Stimulated activated CD4-positive, alpha-beta T cell treated with anti-CD3 and anti-CD28 coated beads, TNF-alpha, amount 100 ng/mL, for 24 hours (primary cell): ENCODE measurements around the gene ARFGEF3.
"Not testable (repeated sequence)": the region's sequence is repeated elsewhere in the genome, so short reads cannot be mapped to it uniquely, and the experiment has no call there.

Experiments
- DNase-seq, 3 experiments: peaks; one replicate each; pipeline ENCODE4 v3.0.0-alpha.2; 2020; ENCODE audit warnings: low read depth in 3 of 3

Gene ARFGEF3

GRCh38 chr6:138346302-138347195, 184.8 kb downstream of the ARFGEF3 start:
- no peak for DNase-seq

DNA sequence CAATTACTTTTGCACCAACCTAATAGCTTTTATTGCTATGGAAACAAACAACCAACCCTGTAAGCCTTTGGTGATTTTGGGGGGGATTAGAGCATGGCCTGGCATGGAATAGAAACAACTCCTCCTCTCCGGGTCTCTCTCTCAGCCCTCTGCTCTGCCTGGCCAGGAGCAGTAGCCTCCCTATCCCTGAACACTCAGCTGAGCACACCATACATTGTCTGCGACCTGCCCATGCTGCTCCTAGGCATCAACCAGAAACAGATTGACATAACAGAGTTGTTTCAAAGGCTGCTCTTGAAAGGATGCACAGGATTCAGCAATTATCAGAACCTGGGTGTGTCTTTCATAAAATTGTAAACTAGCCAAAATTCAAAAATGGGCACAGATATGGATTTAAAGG, 186.1 kb downstream of the ARFGEF3 start:
- no peak for DNase-seq

DNA sequence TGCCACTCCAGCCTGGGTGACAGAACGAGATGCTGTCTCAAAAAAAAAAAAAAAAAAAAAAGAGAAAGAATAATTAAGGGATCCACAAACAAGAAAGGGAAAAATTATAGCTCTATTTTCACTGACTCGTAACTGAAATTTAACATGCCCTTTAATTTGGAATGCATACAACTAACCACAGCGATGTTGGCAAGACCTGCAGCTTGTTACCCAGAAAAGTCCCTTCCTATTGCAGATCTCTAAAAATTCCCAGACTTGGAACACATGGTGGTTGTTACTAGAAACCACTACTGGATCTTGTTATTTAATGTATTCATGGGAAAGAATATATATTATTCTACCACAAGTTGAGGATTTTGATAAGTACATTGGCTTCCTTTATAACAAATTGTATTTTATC, 188.2 kb downstream of the ARFGEF3 start:
- DNase-seq: no peak

- no peak for DNase-seq
Observed at GRCh38 chr6:138357928-138358327, 196.2 kb downstream of the ARFGEF3 start.

DNA sequence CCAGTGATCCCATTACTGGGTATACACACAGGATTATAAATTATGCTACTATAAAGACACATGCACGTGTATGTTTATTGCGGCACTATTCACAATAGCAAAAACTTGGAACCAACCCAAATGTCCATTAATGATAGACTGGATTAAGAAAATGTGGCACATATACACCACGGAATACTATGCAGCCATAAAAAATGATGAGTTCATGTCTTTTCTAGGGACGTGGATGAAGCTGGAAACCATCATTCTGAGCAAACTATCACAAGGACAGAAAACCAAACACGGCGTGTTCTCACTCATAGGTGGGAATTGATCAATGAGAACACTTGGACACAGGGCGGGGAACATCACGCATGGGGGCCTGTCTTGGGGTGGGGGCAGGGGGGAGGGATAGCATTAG, 206.9 kb downstream of the ARFGEF3 start:
- not testable (repeated sequence) for DNase-seq

DNA sequence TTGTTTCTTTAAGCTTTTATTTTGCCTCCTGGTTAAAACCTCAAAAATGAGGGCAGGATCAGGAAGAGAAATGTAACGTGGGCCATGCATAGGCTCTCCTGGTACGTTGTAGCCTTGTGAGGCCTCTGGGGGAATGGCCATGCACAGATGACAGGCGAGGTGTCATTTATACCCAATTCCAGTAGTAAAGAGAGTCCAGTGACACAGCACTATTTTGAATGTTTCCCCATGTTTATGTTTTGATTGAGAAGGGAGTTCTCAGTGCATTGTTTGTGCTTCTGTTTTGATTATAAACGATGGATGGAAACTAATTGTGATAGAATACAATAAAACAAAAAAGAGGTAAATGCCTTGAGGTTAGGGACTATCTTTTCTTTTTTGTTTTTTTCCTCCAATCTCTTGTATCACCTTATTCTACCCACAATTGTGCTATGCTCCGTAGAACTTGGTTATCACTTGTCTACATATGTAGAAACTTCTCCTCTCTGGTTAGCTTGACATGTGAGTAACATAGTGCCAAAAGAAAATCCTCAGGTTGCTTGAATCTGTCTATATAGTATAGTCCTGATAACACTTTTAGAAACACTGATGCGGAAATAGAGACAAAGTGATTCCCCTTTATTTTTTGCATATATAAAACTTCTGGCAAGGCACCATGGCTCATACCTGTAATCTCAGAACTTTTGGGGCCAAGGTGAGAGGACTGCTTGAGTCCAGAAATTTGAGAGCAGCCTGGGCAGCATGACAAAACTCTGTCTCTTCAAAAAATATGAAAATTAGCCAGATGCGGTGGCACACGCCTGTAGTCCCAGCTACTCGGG, 209.1 kb downstream of the ARFGEF3 start:
- no peak for DNase-seq

DNA sequence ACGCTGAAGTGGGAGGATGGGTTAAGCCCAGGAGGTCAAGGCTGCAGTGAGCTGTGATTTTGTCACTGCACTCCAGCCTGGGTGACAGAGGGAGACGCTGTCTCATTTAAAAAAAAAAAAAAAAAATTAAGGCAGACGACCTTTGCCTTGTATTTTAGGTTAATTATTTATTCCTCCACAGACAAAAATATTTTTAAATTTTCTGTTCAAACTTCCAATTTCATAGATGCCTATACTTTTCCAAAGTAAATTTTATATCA, 209.6 kb downstream of the ARFGEF3 start:
- DNase-seq: no peak

- DNase-seq: no peak
Observed at GRCh38 chr6:138371720-138372119, 210.0 kb downstream of the ARFGEF3 start.

DNA sequence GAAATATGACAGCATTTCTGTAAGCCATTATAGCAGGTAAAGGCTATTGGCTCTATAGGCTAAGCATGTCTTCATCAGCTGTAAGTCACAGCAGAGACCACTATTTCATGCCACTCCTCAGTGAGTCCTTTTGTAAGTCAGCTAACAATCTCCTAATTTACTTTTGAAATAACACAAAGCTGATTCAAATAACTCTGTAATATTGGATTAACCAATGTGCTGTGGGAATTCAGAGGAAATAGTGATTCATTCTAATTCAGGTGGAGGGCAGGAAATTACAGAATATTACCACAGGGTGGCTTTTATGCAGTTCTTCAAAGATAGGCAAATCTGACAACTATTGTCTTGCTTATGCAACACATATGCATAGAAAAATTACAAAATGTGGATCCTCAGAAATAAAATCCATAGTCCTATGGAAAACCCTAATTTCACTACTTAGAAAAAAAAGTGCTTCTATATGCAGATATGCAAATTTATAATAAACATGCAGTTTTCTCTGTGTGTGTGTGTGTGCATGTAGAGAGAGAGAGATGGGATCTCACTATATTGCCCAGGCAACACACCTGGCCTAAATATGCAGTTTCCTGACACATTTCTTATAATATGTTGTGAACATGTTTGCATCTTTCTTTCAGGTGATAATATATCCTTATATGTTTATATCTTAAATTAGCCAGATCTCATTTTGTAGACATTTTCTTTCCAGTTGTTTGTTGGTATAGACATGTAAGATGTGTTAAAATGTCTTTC, 211.1 kb downstream of the ARFGEF3 start:
- DNase-seq: no peak

GRCh38 chr6:138374230-138374629, 212.5 kb downstream of the ARFGEF3 start:
- DNase-seq: no peak

GRCh38 chr6:138374815-138375214, 213.1 kb downstream of the ARFGEF3 start:
- no peak for DNase-seq

DNA sequence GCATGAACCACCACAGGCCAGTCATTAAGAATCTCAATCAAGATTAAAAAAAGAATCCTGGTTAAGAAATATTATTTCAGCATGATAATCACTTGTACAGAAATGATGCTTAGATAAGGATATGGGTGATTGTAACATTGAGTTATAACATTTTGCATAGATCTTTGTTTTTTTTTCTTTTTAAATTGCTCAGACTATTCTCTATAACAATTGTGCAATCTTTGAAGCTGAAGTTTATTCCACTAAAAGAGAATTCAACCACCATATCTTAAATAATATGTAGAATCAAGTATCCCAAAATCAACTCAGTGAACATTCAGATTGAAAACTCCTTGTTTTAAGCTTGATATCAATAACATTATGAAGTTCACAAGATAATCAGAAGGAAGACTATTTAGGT, 215.3 kb downstream of the ARFGEF3 start:
- no peak for DNase-seq

DNA sequence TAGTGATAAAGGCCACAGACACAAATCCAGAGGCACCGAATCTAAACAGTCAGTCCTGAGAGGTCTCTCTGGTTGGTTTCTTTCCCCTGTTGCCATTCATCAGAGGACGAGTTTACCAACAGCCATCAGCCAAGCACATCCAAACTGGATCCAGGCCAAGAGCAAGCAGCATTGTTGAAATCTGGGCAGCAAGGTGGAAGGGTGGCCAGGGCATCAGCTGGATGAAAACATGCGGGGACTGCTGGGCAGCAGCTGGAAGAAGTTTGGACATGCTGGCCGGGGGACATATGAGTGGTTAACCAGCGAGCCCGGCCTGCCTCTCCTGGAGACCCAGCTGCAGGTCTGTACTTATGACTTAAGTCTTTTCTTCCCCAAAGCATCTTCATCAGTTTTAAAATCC, 216.1 kb downstream of the ARFGEF3 start, which contains the start of gene SMIM28:
TSS of gene SMIM28 (plus strand) at position 62 of the 400 bp plus-strand sequence. CDS start at position 230, 168 bp downstream.
- no peak for DNase-seq

DNA sequence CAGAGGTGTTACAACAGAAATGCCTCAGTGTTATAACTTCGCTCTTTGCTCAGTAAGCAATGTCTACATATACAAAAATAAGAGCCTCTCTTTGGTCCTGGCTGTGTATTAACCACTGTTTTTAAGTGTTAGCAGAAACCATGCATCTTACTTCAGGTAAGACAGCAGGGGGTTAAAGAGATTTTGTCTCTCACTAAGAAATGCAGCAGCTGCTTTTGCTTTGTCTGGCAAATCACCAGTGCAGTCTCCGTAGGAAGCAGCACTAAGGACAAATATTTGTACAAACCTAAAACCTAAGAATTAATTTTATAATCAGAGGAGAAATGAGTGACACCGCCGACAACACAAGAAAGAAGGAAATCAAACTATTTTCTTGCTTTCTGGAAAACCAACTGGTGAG, 216.7 kb downstream of the ARFGEF3 start:
- no peak for DNase-seq

- no peak for DNase-seq
Observed at GRCh38 chr6:138382498-138383265, 220.9 kb downstream of the ARFGEF3 start.

DNA sequence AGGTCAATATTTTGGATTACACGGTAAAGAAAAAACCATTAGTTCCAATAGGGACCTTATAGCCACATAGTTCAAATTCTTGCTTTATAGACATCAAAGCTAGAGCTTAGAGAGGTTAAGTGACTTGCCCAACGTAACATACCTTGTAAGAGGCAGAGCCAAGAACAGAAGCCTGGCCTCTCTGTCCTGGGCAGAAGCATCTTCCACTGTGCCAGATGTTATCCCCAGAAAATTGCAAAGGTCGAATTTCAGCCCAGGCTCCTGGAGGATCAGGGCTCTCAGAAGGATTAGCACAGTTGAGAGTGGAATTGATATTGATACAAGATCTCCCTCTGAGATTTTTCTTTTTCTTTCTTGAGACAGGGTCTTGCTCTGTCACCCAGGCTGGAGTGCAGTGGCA, 222.0 kb downstream of the ARFGEF3 start:
- DNase-seq: no peak

GRCh38 chr6:138386897-138387296, 225.2 kb downstream of the ARFGEF3 start:
- DNase-seq: no peak

- DNase-seq: no peak
Observed at GRCh38 chr6:138387577-138388368, 226.0 kb downstream of the ARFGEF3 start.

GRCh38 chr6:138389551-138389950, 227.8 kb downstream of the ARFGEF3 start:
- DNase-seq: no peak
